ENCODE measurements around the gene RTN4. TPM values are rescaled to one million over a fixed set of nuclear protein-coding genes. Genes with fewer than 3 reads are reported as not detected.

RTN4 gene
- total RNA-seq, 1 donor from 2014 or later: 106 TPM

- FAIRE-seq: no peak
Measured at GRCh38 chr2:55049821-55050099, 491 bp downstream of the RTN4 start.

GRCh38 chr2:55049043-55049820 lies 1.0 kb downstream of the RTN4 start:
- H3K4me3 ChIP-seq (ENCODE audit: low read depth, low read length): peak overlapping the region; percentile 72
- no peak for FAIRE-seq
- peaks cover 1% of the 10 kb centered on the region for H3K36me3 ChIP-seq (ENCODE audit: control insufficient read depth, insufficient read depth, low read length)
- TF ChIP-seq CTCF (IDR thresholded peaks at IDR 0.05; ENCODE audit: insufficient read depth, low read length, severe bottlenecking): peak; percentile 85
- DNase-seq (ENCODE audit: low read depth): peak; percentile 53
- H3K27me3 ChIP-seq (ENCODE audit: control insufficient read depth, insufficient read depth, low read length): no peaks in the 10 kb centered on the region

More at GRCh38 chr2:55049821-55050099, 491 bp downstream of the RTN4 start:
- H3K4me3 ChIP-seq (ENCODE audit: low read depth, low read length): peak overlapping the region; percentile 72
- no peaks in the 10 kb centered on the region for H3K27me3 ChIP-seq (ENCODE audit: control insufficient read depth, insufficient read depth, low read length)
- TF ChIP-seq CTCF (IDR thresholded peaks at IDR 0.05; ENCODE audit: insufficient read depth, low read length, severe bottlenecking): no peak
- peaks cover 1% of the 10 kb centered on the region for H3K36me3 ChIP-seq (ENCODE audit: control insufficient read depth, insufficient read depth, low read length)
- no peak for DNase-seq (ENCODE audit: low read depth)

GRCh38 chr2:55048508-55049042 lies 1.7 kb downstream of the RTN4 start:
- FAIRE-seq (no peak), DNase-seq (ENCODE audit: low read depth) (peak; percentile 33)
- Histone ChIP-seq H3K4me3 (ENCODE audit: low read depth, low read length) (peak overlapping the region; percentile 72), H3K27me3 (ENCODE audit: control insufficient read depth, insufficient read depth, low read length) (no peaks in the 10 kb centered on the region), H3K36me3 (ENCODE audit: control insufficient read depth, insufficient read depth, low read length) (peaks cover 1% of the 10 kb centered on the region)
- TF ChIP-seq CTCF (IDR thresholded peaks at IDR 0.05; ENCODE audit: insufficient read depth, low read length, severe bottlenecking): peak; percentile 18

GRCh38 chr2:55047677-55048299 lies 2.5 kb downstream of the RTN4 start:
- TF ChIP-seq CTCF (IDR thresholded peaks at IDR 0.05; ENCODE audit: insufficient read depth, low read length, severe bottlenecking): no peak
- Histone ChIP-seq H3K27me3 (ENCODE audit: control insufficient read depth, insufficient read depth, low read length) (no peaks in the 10 kb centered on the region), H3K36me3 (ENCODE audit: control insufficient read depth, insufficient read depth, low read length) (peaks cover 1% of the 10 kb centered on the region), H3K4me3 (ENCODE audit: low read depth, low read length) (peak overlapping the region; percentile 72)
- DNase-seq (ENCODE audit: low read depth) (peak; percentile 86), FAIRE-seq (no peak)

GRCh38 chr2:55045780-55046179 lies 4.5 kb downstream of the RTN4 start:
- no peak overlapping the region for H3K4me3 ChIP-seq (ENCODE audit: low read depth, low read length)
- H3K27me3 ChIP-seq (ENCODE audit: control insufficient read depth, insufficient read depth, low read length): no peaks in the 10 kb centered on the region
- peaks cover 1% of the 10 kb centered on the region for H3K36me3 ChIP-seq (ENCODE audit: control insufficient read depth, insufficient read depth, low read length)
- no peak for TF ChIP-seq CTCF (IDR thresholded peaks at IDR 0.05; ENCODE audit: insufficient read depth, low read length, severe bottlenecking)
- DNase-seq (ENCODE audit: low read depth) (no peak), FAIRE-seq (no peak)

Data from bronchial epithelial cell (primary cell).